HG03432 (cell line): ENCODE results near the gene CCDC71L.

Experiments used
- ATAC-seq: cut with Tn5 transposase; IDR thresholded peaks from one replicate; pipeline ENCODE4 v1.9.1; 2021; ENCODE audit warnings: mild to moderate bottlenecking, moderate library complexity; ENCODE audit not compliant: unreplicated experiment

The CCDC71L gene

GRCh38 chr7:106659166-106659962, 1.6 kb downstream of the CCDC71L start:
- ATAC-seq = no peak

GRCh38 chr7:106658316-106659165, 2.4 kb downstream of the CCDC71L start:
- ATAC-seq = no peak

GRCh38 chr7:106657085-106657991, 3.6 kb downstream of the CCDC71L start:
- ATAC-seq = no peak

GRCh38 chr7:106655703-106656498, 5.1 kb downstream of the CCDC71L start:
- no peak for ATAC-seq

- ATAC-seq = no peak
Measured at GRCh38 chr7:106653488-106653887, 7.5 kb downstream of the CCDC71L start.

GRCh38 chr7:106652909-106653308, 8.0 kb downstream of the CCDC71L start:
- ATAC-seq = no peak

GRCh38 chr7:106652092-106652491, 8.9 kb downstream of the CCDC71L start:
- no peak for ATAC-seq

- ATAC-seq = no peak
Measured at GRCh38 chr7:106646256-106646655, 14.7 kb downstream of the CCDC71L start.

GRCh38 chr7:106644999-106645398, 16.0 kb downstream of the CCDC71L start:
- ATAC-seq = peak; percentile 68

- ATAC-seq = no peak
Measured at GRCh38 chr7:106643216-106644000, 17.6 kb downstream of the CCDC71L start.

GRCh38 chr7:106641416-106641815, 19.5 kb downstream of the CCDC71L start:
- ATAC-seq = no peak

- no peak for ATAC-seq
Measured at GRCh38 chr7:106640368-106641141, 20.4 kb downstream of the CCDC71L start.

- no peak for ATAC-seq
Measured at GRCh38 chr7:106639476-106640334, 21.3 kb downstream of the CCDC71L start.

GRCh38 chr7:106635411-106635810, 25.5 kb downstream of the CCDC71L start:
- ATAC-seq = no peak

GRCh38 chr7:106634958-106635357, 26.0 kb downstream of the CCDC71L start:
- ATAC-seq = no peak

GRCh38 chr7:106630648-106631047, 30.3 kb downstream of the CCDC71L start:
- no peak for ATAC-seq

- no peak for ATAC-seq
Measured at GRCh38 chr7:106629516-106629915, 31.4 kb downstream of the CCDC71L start.
